Hepatocyte (in vitro differentiated cells): ENCODE data around the gene NAA30.

ENCODE experiments used
- CTCF ChIP-seq: fragments of 200-600 bp; sonication (generic); IDR thresholded peaks from 2 replicates; pipeline ENCODE4 v1.5.1; 2016; ENCODE audit warnings: antibody characterized with exemption, mild to moderate bottlenecking; ENCODE audit not compliant: poor library complexity
- EZH2 ChIP-seq: fragments of 200-600 bp; sonication (generic); IDR thresholded peaks from 2 replicates; pipeline ENCODE4 v1.6.1; 2016; ENCODE audit warnings: antibody characterized with exemption, mild to moderate bottlenecking, borderline replicate concordance

- TF ChIP-seq CTCF = no peak
- TF ChIP-seq EZH2 = no peak
Observed at GRCh38 chr14:57417228-57417627, 26.8 kb downstream of the NAA30 start.
